B cell (primary cell): ENCODE measurements around the gene DYNC1I1. TPM values are rescaled to one million over a fixed set of nuclear protein-coding genes. Genes with fewer than 3 reads are reported as not detected.

Experiments
- ATAC-seq: fragments of 200-7000 bp; cut with Tn5 transposase; one replicate; pipeline ENCODE4 v1.10.0; 2021; ENCODE audit warnings: low read depth, mild to moderate bottlenecking, moderate number of reproducible peaks, moderate library complexity
- CTCF ChIA-PET: fragments of 350-600 bp; sonication (Branson Sonifier 250); formaldehyde crosslinking; loops from one replicate; lab custom pipeline; 2021; ENCODE audit warnings: antibody characterized with exemption, inconsistent platforms; lab: Charles Lee
- POLR2A ChIA-PET: fragments of 350-600 bp; sonication (Branson Sonifier 250); formaldehyde crosslinking; loops from one replicate; lab custom pipeline; 2021; ENCODE audit warnings: antibody characterized with exemption; lab: Charles Lee
- DNase-seq: peaks from one replicate; pipeline ENCODE4 v3.0.0; 2013
- H2AFZ ChIP-seq: 2 replicates; pipeline ENCODE4 v1.6.1; 2012; ENCODE audit warnings: mild to moderate bottlenecking, low read depth, low read length; ENCODE audit not compliant: insufficient read depth, poor library complexity, severe bottlenecking
- H3K27ac ChIP-seq, 2 donors: 1 replicate in 1 of 2; 2 replicates in 1 of 2; pipeline ENCODE4 v1.5.1; 2012 to 2013; ENCODE audit warnings: low read length in 2 of 2, mild to moderate bottlenecking in 2 of 2, moderate library complexity in 1 of 2
- H3K27me3 ChIP-seq, 4 experiments: fragments of 200-600 bp in 1 of 4; sonication (generic) in 1 of 4; replicated peaks in 1 of 4; 1 replicate in 2 of 4; 2 replicates in 2 of 4; pipeline versions ENCODE4 v1.6.1 to v1.7.0; 2013 to 2016; ENCODE audit warnings: low read length in 3 of 4, mild to moderate bottlenecking in 2 of 4, mixed read lengths in 1 of 4, moderate library complexity in 1 of 4; ENCODE audit not compliant: insufficient read depth in 4 of 4, control insufficient read depth in 3 of 4; ENCODE audit errors: control extremely low read depth in 1 of 4
- H3K36me3 ChIP-seq, 2 experiments: replicated peaks in 1 of 2; 1 replicate in 1 of 2; 2 replicates in 1 of 2; pipeline versions ENCODE4 v1.6.1 to v1.7.1; 2013; ENCODE audit warnings: low read length in 1 of 2; ENCODE audit not compliant: insufficient read depth in 2 of 2, control insufficient read depth in 1 of 2; ENCODE audit errors: control extremely low read depth in 1 of 2, extremely low read depth in 1 of 2
- H3K4me1 ChIP-seq, 2 donors: fragments of 200-600 bp in 1 of 2; sonication (generic) in 1 of 2; 1 replicate in 1 of 2; 2 replicates in 1 of 2; pipeline versions ENCODE4 v1.5.1 to v1.6.1; 2013 to 2017; ENCODE audit warnings: low read length in 2 of 2; ENCODE audit not compliant: control insufficient read depth in 2 of 2, insufficient read depth in 2 of 2
- H3K4me2 ChIP-seq: replicated peaks from 2 replicates; pipeline ENCODE3; 2012; ENCODE audit warnings: mild to moderate bottlenecking, low read depth, low read length; ENCODE audit not compliant: poor library complexity, severe bottlenecking
- H3K4me3 ChIP-seq, 5 experiments: fragments of 200-600 bp in 1 of 5; sonication (generic) in 1 of 5; 1 replicate in 3 of 5; 2 replicates in 2 of 5; pipeline versions ENCODE4 v1.5.1 to v1.7.0; 2011 to 2016; ENCODE audit warnings: low read length in 4 of 5, mild to moderate bottlenecking in 4 of 5, low read depth in 2 of 5, control low read depth in 1 of 5, moderate library complexity in 1 of 5; ENCODE audit not compliant: insufficient read depth in 1 of 5; ENCODE audit errors: control extremely low read depth in 1 of 5, extremely low read depth in 1 of 5
- H3K79me2 ChIP-seq: fragments of 200-600 bp; sonication (generic); one replicate; pipeline ENCODE4 v1.6.0; 2016; ENCODE audit warnings: low read length; ENCODE audit not compliant: control insufficient read depth, insufficient read depth
- H3K9ac ChIP-seq: fragments of 200-600 bp; sonication (generic); 2 replicates; pipeline ENCODE4 v1.6.1; 2017; ENCODE audit warnings: mild to moderate bottlenecking, low read length, moderate library complexity
- H3K9me3 ChIP-seq, 3 donors: one replicate each; pipeline versions ENCODE4 v1.6.1 to v1.7.1; 2013; ENCODE audit warnings: low read length in 2 of 3; ENCODE audit not compliant: control insufficient read depth in 2 of 3, insufficient read depth in 1 of 3; ENCODE audit errors: control extremely low read depth in 1 of 3
- H4K20me1 ChIP-seq: 2 replicates; pipeline ENCODE4 v1.6.0; 2012; ENCODE audit warnings: mild to moderate bottlenecking, low read length; ENCODE audit not compliant: insufficient read depth, control insufficient read depth, poor library complexity, severe bottlenecking
- H3K27ac Mint-ChIP-seq: one replicate; pipeline ENCODE4 v1.8.0; 2021; ENCODE audit warnings: mixed read lengths
- H3K27me3 Mint-ChIP-seq: one replicate; pipeline ENCODE4 v1.8.0; 2021; ENCODE audit warnings: mixed read lengths
- H3K4me1 Mint-ChIP-seq: one replicate; pipeline ENCODE4 v1.8.0; 2021; ENCODE audit warnings: mixed read lengths
- H3K4me3 Mint-ChIP-seq: one replicate; pipeline ENCODE4 v1.8.0; 2021; ENCODE audit warnings: mixed read lengths
- H3K9me3 Mint-ChIP-seq: one replicate; pipeline ENCODE4 v1.8.0; 2022; ENCODE audit warnings: mixed read lengths; ENCODE audit not compliant: insufficient read depth
- EZH2 ChIP-seq: IDR thresholded peaks from 2 replicates; pipeline ENCODE4 v1.6.1; 2012; ENCODE audit warnings: borderline replicate concordance, low read depth, mild to moderate bottlenecking, moderate library complexity, low read length; ENCODE audit not compliant: insufficient read depth, poor library complexity, severe bottlenecking
- WGBS: methylation state at CpG from one replicate; pipeline ENCODE4 v1.1.5; 2013; ENCODE audit warnings: missing lambda C conversion rate; ENCODE audit not compliant: insufficient coverage; 5-methylcytosine and 5-hydroxymethylcytosine counted together
- intact Hi-C: fragments of 100-400 bp; cut with micrococcal nuclease; formaldehyde crosslinking; loops from one replicate; pipeline ENCODE4 v1.10.0; 2022
- polyA plus RNA-seq: library from polyadenylated mRNA; depleted of rRNA; stranded (reverse); fragments of >200 nt; gene quantifications from 2 replicates; pipeline ENCODE4 v1.2.3, GENCODE V29; 2012
- total RNA-seq, 2 donors: library from RNA; stranded (reverse); fragments of 120-200 nt in 1 of 2; gene quantifications; 1 replicate in 1 of 2; 2 replicates in 1 of 2; pipeline versions ENCODE4 v1.2.3 to v1.2.4, GENCODE V29; 2013 to 2022
- TF ChIP-seq, protein P1 (sequence below): fragments of 200-600 bp; IDR thresholded peaks from one replicate; pipeline ENCODE4 v1.8.0; 2022; ENCODE audit warnings: antibody characterized with exemption, mild to moderate bottlenecking

DYNC1I1 gene
- total and polyA plus RNA-seq, 2 donors (not counting 1 experiment from before 2014, with no cell fraction given): not detected

DNA sequence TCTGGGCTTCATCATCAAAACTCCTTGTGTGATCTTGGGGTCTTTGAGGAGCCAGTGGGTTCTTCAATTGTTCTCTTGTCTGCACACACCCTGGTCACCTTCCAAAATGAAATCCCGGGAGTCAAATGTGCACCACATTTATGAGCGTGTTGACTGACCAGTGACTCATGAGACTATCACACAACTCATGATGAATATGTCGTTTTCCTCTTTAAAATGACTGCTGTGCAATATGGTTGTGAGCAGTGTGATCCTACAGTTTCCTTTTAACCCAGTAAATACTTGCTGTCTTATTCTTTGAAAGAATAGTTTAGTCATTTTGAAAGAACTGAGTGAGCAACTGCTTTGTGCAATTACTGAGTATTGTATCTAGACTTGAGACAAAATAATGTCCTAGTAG, 149.2 kb downstream of the DYNC1I1 start:
- DNase-seq: no peak

DNA sequence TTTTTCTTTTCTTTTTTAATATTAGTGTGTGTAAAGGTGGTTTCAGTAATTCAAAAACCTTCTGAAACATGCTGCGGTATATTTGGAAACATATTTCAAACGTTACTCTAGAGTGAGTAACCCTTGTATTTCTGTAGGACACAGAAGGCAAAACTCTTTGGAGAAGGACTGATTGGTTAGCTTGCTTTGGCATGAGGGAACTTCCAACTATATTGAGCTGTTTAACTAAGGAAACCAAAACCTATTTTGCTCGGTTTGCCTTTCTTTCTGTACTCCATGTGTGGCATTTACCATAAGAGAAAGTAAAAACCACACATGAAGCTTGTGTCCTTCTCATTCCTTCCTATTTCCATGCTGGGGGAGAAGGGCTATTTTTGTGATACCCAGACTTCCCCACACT, 149.8 kb downstream of the DYNC1I1 start:
- ATAC-seq: no peak
- no peak overlapping the region for H3K27ac ChIP-seq
- H3K4me3 Mint-ChIP-seq: no peak overlapping the region

More for the DNA sequence above, 149.2 kb downstream of the DYNC1I1 start:
- no peaks in the 10 kb centered on the region for H3K79me2 ChIP-seq
- H3K4me2 ChIP-seq: no peak overlapping the region
- no peaks in the 10 kb centered on the region for H3K9me3 ChIP-seq
- TF ChIP-seq, protein P1, sequence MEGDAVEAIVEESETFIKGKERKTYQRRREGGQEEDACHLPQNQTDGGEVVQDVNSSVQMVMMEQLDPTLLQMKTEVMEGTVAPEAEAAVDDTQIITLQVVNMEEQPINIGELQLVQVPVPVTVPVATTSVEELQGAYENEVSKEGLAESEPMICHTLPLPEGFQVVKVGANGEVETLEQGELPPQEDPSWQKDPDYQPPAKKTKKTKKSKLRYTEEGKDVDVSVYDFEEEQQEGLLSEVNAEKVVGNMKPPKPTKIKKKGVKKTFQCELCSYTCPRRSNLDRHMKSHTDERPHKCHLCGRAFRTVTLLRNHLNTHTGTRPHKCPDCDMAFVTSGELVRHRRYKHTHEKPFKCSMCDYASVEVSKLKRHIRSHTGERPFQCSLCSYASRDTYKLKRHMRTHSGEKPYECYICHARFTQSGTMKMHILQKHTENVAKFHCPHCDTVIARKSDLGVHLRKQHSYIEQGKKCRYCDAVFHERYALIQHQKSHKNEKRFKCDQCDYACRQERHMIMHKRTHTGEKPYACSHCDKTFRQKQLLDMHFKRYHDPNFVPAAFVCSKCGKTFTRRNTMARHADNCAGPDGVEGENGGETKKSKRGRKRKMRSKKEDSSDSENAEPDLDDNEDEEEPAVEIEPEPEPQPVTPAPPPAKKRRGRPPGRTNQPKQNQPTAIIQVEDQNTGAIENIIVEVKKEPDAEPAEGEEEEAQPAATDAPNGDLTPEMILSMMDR: no peak
- no peak for TF ChIP-seq EZH2
- H4K20me1 ChIP-seq: no peaks in the 10 kb centered on the region
- no peak overlapping the region for H3K9ac ChIP-seq
- Mint-ChIP-seq H3K9me3 (no peaks in the 10 kb centered on the region), H3K4me3 (no peak overlapping the region), H3K27ac (no peak overlapping the region), H3K27me3 (peaks cover 6% of the 10 kb centered on the region), H3K4me1 (peaks cover under 1% of the 10 kb centered on the region)
- no peaks in the 10 kb centered on the region for H3K4me1 ChIP-seq
- POLR2A ChIA-PET: no interaction called here
- CTCF ChIA-PET: interaction anchor here (1.1 to 2.7 kb wide), 2 partner anchors 8 to 1106 kb away, joined by 3 to 9 read pairs; no protein-coding TSS in a partner anchor
- no peak overlapping the region for H3K4me3 ChIP-seq
- H3K27ac ChIP-seq: no peak overlapping the region
- WGBS: 93% methylated on average over 2 of the region's 3 CpGs
- peaks cover 0 to under 1% (median 0%) of the 10 kb centered on the region in 4 experiments for H3K27me3 ChIP-seq
- intact Hi-C loops: no loop called here
- no peaks in the 10 kb centered on the region for H3K36me3 ChIP-seq
- H2AFZ ChIP-seq: no peak overlapping the region
- no peak for ATAC-seq

More for the DNA sequence above, 149.8 kb downstream of the DYNC1I1 start:
- Histone ChIP-seq H3K9me3 (no peaks in the 10 kb centered on the region), H3K4me1 (no peaks in the 10 kb centered on the region), H3K9ac (no peak overlapping the region), H3K4me2 (no peak overlapping the region), H3K4me3 (no peak overlapping the region), H2AFZ (no peak overlapping the region), H3K36me3 (no peaks in the 10 kb centered on the region), H3K27me3 (no peaks in the 10 kb centered on the region), H4K20me1 (no peaks in the 10 kb centered on the region), H3K79me2 (no peaks in the 10 kb centered on the region)
- H3K4me1 Mint-ChIP-seq: no peaks in the 10 kb centered on the region
- WGBS: no CpG with 5 or more reads among the region's 3 CpGs
- TF ChIP-seq EZH2: no peak
- TF ChIP-seq, protein P1: no peak
- intact Hi-C loops: no loop called here
- CTCF ChIA-PET: interaction anchor here (1.1 to 2.7 kb wide), 2 partner anchors 8 to 1105 kb away, joined by 3 to 9 read pairs; no protein-coding TSS in a partner anchor
- DNase-seq: no peak
- POLR2A ChIA-PET: no interaction called here
- H3K27ac Mint-ChIP-seq: no peak overlapping the region
- no peaks in the 10 kb centered on the region for H3K9me3 Mint-ChIP-seq
- peaks cover 6% of the 10 kb centered on the region for H3K27me3 Mint-ChIP-seq
